Frontal cortex (tissue), 4 donors: ENCODE data around the gene MRPL37. TPM values are rescaled to one million over a fixed set of nuclear protein-coding genes. Genes with fewer than 3 reads are reported as not detected.
"Not testable (repeated sequence)": the region's sequence is repeated elsewhere in the genome, so short reads cannot be mapped to it uniquely, and the experiment has no call there.

Source experiments
- DNase-seq, 2 donors: peaks; one replicate each; pipeline ENCODE4 v3.0.0; 2012; ENCODE audit warnings: low spot score in 2 of 2
- FAIRE-seq: peaks from 2 replicates; lab custom pipeline; 2012; peaks lifted over from hg19 to GRCh38; lab: Jason Lieb, UNC
- total RNA-seq: library from RNA; depleted of rRNA; stranded (reverse); fragments of >200 nt; gene quantifications from one replicate; pipeline ENCODE4 v1.2.3, GENCODE V29; 2014
- donor health status: control.
- donor health status: control.
- donor health status: control.

MRPL37 gene
- total RNA-seq, 1 donor from 2014 or later: 29.3 TPM

DNA sequence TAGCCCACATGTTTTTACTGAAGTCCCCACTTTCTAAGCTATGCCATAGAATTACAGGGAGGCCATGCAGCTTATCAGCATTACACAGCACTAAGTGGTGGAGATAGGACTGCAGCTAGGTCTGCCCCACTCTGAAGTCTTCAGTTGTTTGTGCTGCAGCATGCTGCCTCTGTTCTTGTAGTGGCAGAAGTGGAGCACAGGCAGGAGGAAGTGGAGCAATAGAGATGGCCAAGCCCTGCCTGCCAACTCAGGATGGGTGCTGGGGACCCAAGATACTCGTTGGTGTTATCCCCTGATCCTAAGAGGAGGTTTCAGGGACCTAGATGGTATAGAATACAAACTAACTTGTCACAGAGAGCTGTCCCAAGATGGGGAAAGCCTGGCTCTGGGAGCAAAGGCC, 12.9 kb downstream of the MRPL37 start:
- DNase-seq (no peak), FAIRE-seq (no peak)

DNA sequence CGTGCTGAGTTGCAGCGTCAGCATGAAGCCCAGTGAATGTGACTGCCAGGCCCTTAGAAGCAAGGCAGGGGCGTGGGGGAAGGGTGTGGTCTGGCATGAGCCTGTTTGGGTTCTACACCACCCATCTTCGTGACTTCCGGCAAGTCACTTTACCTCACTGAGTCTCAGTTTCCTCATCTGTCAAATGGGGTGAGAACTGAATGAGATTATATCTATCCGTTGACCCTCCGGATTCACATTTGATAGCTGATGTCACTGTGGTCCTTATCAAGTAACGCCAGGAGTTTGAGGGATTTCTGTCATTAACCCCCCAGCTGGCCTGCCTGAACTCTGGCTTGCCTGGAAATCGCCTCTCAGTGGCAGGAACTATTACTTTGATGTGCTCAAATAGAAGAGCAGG, 15.6 kb downstream of the MRPL37 start:
- FAIRE-seq (no peak), DNase-seq (no peak)

DNA sequence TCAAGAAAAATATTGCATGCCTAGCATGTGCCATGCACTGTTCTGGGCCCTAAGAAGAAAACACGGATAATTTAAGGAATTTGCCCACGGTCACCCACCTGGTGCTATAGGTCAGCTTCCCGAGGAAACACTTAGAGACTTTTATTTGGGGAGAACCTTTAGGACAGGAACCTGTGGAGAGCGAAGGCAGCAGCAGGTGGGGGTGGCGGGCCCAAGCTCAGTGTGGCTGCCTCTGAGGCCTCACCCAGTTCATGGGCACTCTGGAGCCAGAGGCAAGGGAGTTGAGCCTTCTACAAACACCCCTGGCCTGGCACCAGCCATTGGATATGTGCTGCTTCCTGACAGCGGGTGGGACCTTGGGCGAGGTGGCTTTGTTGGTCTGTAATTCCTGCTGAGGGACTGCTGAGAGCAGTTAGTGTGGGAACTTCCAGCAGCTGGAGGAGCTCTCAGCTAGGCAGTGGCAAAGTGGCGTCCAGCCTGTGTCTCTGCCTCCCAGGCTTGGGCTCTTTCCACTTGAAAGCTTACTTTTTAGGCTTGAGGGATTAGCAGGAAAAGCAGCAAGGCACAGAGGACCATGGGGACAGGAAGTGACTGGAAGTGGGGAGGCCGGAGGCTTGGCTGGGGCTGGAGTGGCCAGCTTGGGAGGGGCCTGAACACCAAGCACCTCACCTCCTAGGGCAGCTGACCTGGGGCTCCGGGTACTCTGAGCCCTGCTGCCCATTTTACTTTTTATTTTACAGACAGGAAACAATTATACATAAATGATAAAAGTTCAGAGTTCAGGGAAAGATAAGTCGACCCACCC, 19.1 kb downstream of the MRPL37 start:
- FAIRE-seq (no peak), DNase-seq (no peak)

GRCh38 chr1:54219688-54220003, 19.7 kb downstream of the MRPL37 start:
- DNase-seq: no peak
- FAIRE-seq: no peak

- FAIRE-seq: no peak
- DNase-seq: peak in 1 of 2 donors; percentile 43
Measured at GRCh38 chr1:54220004-54220811, 20.2 kb downstream of the MRPL37 start.

DNA sequence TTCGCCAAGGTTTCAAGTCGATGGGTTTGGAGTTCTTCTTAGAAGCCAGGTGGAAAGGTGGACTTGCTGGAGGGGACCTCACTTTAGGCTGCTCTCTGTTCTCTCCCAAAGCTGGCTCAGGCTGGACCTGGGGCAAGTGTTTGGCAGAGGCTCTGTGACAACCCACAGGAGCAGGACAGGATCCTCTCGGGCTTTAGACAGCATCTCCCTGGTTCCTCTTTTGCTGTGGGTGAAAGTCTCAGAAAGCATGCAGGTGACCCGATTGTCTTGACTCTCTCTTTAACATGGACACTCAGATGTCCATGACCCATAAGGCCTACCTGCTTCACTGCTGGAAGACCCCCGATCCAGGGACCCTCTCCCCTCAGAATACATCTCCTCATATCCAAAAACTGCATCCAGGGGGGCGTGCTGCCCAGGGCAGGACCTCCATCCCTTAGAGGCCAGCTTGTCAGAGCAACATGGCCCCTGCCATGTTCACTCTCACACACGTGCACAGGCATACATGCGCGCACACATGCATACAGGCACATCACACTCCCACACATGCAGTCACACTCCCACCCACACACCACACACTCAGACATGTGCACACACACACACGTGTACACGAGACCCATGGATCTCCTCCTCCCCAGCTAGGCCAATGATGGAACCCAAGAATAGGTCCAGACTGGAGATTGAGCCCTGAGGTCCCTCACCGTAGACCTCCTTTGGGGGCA, 21.3 kb downstream of the MRPL37 start:
- FAIRE-seq: no peak
- DNase-seq: no peak

DNA sequence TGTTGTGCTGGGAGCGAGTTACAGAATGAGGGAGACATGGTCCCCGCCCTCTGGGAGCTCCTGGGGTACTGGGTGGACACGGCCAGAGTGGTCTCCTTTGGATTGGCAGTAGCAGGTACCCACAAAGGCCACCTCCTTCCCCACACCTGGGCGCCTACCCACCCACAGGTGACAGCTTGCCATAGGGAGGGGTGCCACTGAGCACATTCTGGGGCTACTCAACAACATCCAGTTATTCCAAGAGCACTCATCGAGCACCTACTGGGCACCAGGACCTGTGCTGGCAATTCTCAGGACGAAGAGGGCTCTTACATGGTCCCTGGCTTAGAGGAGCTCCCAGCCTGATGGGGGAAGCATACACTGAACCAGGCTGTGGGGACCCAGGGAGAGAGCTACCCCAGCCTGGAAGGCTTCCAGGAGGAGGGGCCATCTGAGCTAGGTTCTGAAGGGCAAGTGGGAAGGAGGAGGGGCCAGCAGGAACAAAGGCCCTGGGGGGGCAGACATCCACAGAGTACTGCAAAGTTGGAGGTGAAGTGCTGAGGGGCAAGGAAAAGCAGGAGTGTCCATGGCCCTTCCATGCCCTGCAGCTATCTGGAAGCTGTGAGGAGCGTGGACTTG, 22.0 kb downstream of the MRPL37 start:
- FAIRE-seq (no peak), DNase-seq (no peak)

DNA sequence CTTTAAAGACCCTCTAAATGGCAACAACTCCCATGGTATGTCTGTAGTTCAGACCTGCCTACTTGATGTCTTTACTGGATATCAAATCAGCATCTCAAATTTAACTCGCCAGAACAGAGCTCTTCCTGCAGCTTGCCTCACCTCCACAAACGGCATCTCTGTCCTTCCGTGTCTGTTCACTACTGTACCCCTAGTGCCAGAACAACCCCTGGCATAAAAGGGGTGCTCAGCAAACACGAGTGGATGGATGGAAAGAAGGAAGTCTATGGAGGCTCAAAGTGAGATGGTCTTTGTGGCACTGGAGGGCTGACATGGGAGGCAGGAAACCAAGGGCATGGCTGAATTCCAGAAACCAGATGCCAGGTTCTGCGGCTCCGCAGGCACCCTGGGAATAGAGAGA, 22.7 kb downstream of the MRPL37 start:
- FAIRE-seq (no peak), DNase-seq (no peak)

- FAIRE-seq: no peak
- no peak for DNase-seq
Measured at GRCh38 chr1:54223441-54224202, 23.7 kb downstream of the MRPL37 start.

- DNase-seq (no peak), FAIRE-seq (no peak)
Measured at GRCh38 chr1:54224233-54224632, 24.3 kb downstream of the MRPL37 start.

DNA sequence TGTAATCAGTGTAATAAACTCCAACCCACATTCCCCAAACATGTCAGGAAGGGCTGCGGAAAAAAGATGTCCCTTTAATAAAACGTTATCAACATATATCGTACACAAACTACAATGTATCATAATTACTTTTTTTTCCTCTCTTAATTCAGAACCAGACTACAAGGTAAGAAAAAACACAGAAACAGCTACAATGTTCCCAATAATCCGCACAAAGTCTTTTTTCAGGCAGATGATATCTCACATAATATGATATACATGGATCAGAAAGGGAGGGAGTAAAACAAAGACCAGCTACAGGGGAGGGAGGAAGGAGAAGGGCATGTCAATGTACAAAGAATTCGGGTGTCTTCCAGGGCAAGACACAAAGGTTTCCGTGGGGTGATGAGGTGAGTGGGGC, 25.4 kb downstream of the MRPL37 start:
- FAIRE-seq (no peak), DNase-seq (no peak)

DNA sequence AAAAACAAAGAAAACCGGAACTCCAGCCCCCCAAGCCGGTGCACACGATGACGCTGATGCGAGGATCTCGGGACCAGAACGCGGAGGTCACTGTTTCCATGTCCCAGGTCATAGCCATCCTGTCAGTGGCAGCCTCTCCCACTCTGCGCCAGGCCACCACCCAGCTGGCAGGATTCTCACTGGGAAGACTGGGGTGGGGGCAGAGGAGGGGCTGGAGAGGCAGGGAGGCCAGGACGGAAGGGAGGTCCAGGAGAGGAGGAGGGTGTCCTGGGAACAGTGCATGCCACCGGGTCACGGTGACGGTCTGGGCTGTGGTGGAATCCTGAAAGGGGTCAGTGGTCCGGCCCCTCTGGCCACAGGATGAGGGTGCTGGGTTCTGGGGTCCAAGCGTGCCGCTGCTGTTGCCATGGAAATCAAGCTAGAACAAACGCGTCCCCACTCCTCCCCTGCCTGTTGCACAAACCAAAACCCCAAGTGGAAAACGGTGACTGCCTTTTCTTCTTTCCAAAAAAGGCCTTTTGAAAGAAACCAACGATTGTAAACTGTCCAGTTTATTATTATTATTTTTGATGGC, 26.1 kb downstream of the MRPL37 start:
- FAIRE-seq (no peak), DNase-seq (no peak)

- FAIRE-seq: no peak
- peak in 1 of 2 donors; percentile 46 for DNase-seq
Measured at GRCh38 chr1:54227091-54227602, 27.2 kb downstream of the MRPL37 start.

- FAIRE-seq (no peak), DNase-seq (no peak)
Measured at GRCh38 chr1:54227891-54228310, 27.9 kb downstream of the MRPL37 start.

GRCh38 chr1:54228638-54229079, 28.7 kb downstream of the MRPL37 start:
- no peak for FAIRE-seq
- no peak for DNase-seq

GRCh38 chr1:54229281-54229891, 29.4 kb downstream of the MRPL37 start:
- FAIRE-seq: no peak

DNA sequence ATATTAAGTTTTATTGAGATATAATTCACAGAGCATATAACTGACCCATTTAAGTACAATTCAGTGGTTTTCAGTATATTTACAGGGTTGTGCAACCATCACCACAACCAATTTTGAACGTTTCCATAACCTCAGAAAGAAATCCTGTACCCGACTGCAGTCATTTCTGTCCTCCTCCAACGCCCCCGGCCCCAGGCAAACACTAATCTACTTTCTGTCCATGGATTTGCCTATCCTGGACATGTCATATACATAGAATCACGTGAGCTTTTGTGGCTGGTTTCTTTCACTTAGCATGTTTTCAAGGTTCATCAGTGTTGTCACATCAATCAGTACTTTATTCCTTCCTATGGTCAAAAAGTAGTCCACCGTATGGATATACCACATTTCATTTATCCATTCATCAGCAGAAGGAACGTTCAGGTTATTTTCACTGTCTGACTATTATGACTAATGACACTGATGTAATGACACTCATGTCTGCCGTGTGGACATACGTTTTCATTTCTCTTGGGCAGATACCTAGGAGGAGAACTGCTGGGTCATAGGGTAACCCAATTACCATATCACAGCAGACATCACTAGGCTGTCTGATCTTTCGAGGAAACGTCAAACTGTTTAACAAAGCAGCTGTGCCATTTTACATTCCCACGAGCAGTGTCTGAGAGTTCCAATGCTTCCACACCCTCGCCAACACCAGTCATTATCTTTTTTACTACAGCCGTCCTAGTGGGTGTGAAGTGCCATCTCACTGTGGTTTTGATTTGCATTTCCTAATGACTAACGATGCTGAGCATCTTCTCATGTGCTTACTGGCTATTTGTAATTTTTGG, 30.8 kb downstream of the MRPL37 start:
- DNase-seq (no peak), FAIRE-seq (no peak)

More at GRCh38 chr1:54229281-54229891, 29.4 kb downstream of the MRPL37 start:
- no peak for DNase-seq

DNA sequence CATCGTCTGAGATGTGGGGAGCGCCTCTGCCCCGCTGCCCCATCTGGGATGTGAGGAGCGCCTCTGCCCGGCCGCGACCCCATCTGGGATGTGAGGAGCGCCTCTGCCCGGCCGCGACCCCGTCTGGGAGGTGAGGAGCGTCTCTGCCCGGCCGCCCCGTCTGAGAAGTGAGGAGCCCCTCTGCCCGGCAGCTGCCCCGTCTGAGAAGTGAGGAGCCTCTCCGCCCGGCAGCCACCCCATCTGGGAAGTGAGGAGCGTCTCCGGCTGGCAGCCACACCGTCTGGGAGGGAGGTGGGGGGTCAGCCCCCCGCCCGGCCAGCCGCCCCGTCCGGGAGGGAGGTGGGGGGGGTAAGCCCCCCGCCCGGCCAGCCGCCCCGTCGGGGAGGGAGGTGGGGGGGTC, 33.2 kb downstream of the MRPL37 start:
- not testable (repeated sequence) for DNase-seq, FAIRE-seq
